ENCODE data around the gene PHF24. TPM values are rescaled to one million over a fixed set of nuclear protein-coding genes. Genes with fewer than 3 reads are reported as not detected.
A peak's percentile ranks its signal among the peaks of the same experiment; 100 is the strongest.

The PHF24 gene
- total RNA-seq, 2 donors from 2014 or later, result 0.32 to 0.47 TPM

- ATAC-seq (no peak), DNase-seq (no peak)
- intact Hi-C loops (cut with DNase I), result no loop called here
Measured at GRCh38 chr9:35027860-35028259, 69.8 kb downstream of the PHF24 start.

- intact Hi-C loops (cut with DNase I), result no loop called here
- ATAC-seq, result no peak
- DNase-seq, result no peak
Measured at GRCh38 chr9:35028341-35028740, 70.3 kb downstream of the PHF24 start.

GRCh38 chr9:35029241-35029640, 71.2 kb downstream of the PHF24 start:
- intact Hi-C loops (cut with DNase I), result no loop called here
- no peak for ATAC-seq

GRCh38 chr9:35029852-35030251, 71.8 kb downstream of the PHF24 start:
- peak; percentile 10 to 55 for ATAC-seq
- no peak for DNase-seq
- intact Hi-C loops (cut with DNase I), result no loop called here

More at GRCh38 chr9:35029241-35029640, 71.2 kb downstream of the PHF24 start:
- DNase-seq, result no peak

Other genes starting within 250 kb of the PHF24 start
- gene CCL21, start 248.1 kb upstream of the PHF24 start, total RNA-seq, result 10 to 100 TPM; 19.0 to 65.3 TPM
- 10 to 100 TPM; 31.2 to 67.7 TPM for gene DNAJB5, start 31.5 kb downstream of the PHF24 start, total RNA-seq
- gene VCP, start 114.3 kb downstream of the PHF24 start, total RNA-seq, result 100 to 1,000 TPM; 171 to 234 TPM
- gene FANCG, start 121.7 kb downstream of the PHF24 start, total RNA-seq, result 1 to 10 TPM; 3.7 to 8.2 TPM
- gene PIGO, start 138.3 kb downstream of the PHF24 start, total RNA-seq, result 10 to 100 TPM; 10.9 to 11.5 TPM
- gene STOML2, start 144.8 kb downstream of the PHF24 start, total RNA-seq, result 10 to 100 TPM; 95.7 to 97.4 TPM
- 10 to 100 TPM; 13.6 to 17.9 TPM for gene ATOSB, start 157.6 kb downstream of the PHF24 start, total RNA-seq
- gene UNC13B, start 203.7 kb downstream of the PHF24 start, total RNA-seq, result 10 to 100 TPM; 17.8 to 23.0 TPM